NCI-H1417 treated with DMSO at 0.1 percent for 48 hours (cell line): Measurements from ENCODE around the gene TMEM138.

Experiments used
- DNase-seq: peaks from one replicate; lab custom pipeline; 2025; lab: John Stamatoyannopoulos, UW

TMEM138 gene

DNA sequence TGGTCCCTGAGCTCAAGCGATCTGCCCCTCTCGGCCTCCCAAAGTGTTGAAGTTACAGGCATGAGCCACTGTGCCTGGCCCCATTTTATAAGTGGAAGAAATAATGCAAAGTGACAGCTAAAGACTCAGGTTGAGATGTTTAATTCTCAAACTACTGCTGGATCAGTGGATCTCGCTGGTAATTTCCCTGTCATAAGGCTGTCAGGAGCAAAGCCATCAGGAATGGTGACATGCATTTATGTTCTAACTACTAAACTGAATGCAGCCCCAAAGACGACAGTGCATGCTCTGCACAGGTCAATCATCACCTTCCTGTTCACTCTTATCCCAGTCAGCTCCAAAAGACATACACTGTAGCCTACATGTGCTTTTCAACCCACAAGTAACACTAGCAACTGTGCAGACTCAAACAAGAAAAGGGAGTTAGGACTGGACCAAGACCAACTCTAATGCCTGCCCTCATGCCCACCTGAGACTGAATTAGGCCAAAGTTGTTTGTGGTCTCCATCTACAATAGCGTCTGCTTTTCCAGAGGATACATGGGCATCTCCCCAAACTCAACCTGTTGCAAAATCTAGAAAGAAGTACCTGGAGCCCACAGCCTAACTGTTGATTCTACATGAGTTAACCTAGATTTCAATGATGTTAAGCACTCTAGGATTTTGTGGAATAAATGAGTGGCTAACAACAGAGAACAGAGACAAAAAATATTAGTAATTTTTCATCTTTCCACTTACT lies 45.0 kb downstream of the TMEM138 start:
- no peak for DNase-seq

DNA sequence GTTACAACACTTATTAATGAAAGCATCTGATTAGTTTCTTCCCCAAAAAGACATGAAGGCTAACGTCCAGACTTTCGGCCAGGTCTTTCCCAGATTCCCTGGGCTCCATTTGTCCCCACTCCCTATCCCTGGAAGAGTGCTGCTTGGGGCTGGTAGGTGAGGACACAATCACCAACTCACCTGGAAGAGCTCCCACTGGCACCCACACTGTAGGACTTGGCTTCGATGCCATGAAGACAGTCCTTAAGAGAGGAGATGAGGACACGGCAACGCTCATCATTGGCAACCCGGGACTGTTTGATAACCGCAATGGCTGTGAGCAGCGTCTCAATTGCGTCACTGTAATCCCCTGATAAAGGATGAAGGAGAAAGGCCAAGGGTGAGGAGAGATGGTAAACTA lies 49.4 kb downstream of the TMEM138 start:
- no peak for DNase-seq

DNA sequence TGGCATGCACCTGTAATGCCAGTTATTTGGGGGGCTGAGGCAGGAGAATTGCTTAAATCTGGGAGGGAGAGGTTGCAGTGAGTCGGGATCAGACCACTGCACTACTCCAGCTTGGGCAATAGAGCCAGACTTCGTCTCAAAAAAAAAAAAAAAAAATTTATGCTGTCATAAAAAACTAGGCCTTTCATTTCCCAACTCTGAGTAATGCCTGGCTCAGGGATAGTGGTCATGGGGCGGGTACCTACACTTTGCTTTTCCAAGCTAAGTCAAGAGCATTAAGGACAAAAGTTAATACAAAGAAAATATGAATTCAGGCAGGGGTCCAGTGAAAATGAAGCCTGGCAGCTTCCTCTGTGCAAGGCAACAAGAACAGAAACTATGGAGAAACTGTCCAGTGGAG lies 51.3 kb downstream of the TMEM138 start:
- DNase-seq = no peak

DNA sequence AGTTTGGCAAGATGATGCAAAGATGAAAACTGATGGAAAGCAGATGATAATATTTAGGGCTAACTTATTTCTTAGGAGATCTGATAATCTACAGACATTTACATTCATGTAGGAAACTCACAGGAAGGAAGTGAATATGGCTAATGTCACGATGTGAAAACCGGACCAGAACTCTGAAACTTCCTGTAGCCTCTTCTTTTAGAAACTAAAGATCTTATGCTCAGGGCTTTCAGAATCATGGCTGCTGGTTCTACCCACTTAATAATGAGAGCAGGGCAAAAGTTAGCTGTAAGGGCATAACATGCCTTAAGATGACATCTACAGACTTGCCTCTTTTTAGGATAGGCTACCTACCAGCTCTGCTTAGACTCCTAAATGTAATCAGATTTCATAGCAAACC lies 52.4 kb downstream of the TMEM138 start:
- no peak for DNase-seq

DNA sequence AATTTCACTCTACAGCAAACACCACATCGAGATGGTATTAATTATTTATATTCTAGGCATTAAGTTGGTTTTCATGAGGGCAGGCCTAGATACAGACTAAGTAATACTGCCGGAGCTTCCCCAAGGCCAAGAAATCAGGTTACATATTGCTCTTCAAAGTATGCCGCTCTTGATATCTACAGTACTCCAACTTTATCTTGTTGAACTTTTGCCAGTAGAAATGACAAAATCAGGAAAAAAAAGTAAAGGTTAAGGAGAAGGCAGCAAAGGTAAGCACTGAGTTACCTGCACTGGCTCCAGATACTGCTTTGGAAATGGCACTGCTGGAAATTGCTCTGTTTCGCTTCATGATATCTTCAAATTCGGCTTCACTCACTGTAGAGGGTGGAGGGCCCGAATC lies 53.2 kb downstream of the TMEM138 start:
- DNase-seq = no peak

DNA sequence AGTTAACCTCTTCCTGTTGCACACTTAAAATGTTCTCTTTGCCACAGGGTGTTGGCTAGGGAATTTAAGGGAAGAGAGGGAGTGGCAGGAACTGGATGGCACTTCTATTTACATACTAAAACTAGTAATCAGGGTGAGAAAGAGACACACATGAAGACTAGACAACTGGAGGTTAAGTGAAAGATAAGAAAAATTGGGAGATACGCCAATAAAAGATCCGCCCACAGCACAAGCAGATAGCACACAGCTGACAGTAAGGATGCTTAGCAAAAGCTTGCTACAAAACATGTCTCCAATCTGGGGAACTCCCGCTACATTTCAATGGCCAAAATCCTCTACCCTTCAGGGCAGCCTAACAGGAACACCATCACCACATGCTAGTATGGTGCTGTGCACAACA lies 54.8 kb downstream of the TMEM138 start:
- no peak for DNase-seq

DNA sequence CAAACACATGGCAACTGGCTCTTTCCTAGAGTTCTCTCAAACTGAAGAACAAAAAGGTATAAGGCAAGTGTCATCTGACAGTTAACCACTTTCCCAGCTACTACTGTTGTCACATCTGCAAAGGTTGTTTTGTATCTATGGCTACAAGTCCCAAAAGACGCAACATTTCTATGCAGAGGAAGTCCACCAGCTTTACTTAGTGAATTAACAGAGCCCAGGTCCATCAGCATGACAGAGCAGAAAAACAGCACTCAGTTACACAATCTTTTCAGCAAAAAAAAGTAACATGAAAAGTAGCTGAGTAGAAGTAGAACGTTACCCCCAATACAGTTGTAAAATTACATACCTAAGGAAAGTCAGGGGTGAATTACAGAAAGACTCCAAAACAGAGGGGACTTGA lies 55.5 kb downstream of the TMEM138 start:
- no peak for DNase-seq

DNA sequence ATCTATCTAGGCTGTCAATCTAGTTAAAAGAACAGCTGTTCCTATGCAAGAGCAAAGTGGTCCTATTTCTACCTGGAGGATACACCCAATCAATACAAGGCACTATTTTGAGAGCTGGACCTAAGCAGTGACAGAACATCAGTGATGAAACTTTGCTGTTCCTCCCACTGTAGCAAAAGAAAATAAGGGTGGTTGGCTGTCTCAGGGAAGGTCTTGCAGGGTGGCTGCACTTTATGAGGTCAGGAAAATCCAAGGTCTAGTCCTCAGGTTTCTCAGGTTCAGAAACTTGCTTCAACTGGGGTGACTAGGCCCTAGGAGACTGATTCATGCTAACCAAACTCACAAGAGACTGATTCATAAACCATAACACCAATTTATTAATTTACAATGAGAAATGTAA lies 56.0 kb downstream of the TMEM138 start:
- no peak for DNase-seq
